GM18858 (cell line): ENCODE results near the gene AGMAT.

Experiments
- ATAC-seq: cut with Tn5 transposase; IDR thresholded peaks from one replicate; pipeline ENCODE4 v1.9.1; 2021; ENCODE audit not compliant: unreplicated experiment

AGMAT gene, protein sequence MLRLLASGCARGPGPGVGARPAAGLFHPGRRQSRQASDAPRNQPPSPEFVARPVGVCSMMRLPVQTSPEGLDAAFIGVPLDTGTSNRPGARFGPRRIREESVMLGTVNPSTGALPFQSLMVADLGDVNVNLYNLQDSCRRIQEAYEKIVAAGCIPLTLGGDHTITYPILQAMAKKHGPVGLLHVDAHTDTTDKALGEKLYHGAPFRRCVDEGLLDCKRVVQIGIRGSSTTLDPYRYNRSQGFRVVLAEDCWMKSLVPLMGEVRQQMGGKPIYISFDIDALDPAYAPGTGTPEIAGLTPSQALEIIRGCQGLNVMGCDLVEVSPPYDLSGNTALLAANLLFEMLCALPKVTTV

DNA sequence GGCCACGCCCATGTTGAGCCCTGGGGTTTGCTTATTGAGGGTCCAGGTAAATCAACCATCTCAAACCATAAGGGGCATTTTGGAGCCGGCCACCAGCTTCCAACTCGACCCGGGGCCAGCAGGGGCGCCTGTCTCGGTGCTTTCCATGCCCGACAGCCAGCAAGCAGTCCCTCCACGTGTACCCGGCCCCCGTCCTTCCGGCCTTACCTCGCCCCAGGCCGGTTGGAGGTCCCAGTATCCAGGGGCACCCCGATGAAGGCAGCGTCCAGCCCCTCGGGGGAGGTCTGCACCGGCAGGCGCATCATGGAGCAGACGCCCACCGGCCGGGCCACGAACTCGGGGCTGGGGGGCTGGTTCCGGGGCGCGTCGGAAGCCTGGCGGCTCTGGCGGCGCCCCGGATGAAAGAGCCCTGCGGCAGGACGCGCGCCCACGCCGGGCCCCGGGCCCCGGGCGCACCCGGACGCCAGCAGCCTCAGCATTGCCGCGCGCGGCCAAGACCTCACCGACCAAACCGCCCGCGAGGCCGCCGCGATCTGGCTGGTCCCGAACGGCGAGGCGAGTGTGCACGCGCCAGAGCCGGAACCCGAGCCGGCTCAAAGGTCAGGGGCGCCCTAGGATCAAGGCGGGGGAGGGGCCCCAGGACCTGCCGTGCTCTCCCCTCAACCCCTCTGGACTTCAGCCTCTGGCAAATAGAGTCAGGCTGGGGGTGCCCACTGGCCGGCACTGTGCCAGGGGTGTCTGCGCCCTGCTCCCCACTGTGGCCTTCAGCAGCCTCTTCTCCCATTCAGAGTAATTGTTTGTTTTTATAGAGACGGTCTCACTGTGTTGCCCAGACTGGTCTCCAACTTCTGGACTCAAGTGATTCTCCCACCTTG lies at the start of gene AGMAT:
Gene AGMAT, minus strand, starts transcription at position 563 of the 875 bp plus-strand sequence. Its CDS starts 84 bp downstream, at position 479.
- ATAC-seq: no peak

DNA sequence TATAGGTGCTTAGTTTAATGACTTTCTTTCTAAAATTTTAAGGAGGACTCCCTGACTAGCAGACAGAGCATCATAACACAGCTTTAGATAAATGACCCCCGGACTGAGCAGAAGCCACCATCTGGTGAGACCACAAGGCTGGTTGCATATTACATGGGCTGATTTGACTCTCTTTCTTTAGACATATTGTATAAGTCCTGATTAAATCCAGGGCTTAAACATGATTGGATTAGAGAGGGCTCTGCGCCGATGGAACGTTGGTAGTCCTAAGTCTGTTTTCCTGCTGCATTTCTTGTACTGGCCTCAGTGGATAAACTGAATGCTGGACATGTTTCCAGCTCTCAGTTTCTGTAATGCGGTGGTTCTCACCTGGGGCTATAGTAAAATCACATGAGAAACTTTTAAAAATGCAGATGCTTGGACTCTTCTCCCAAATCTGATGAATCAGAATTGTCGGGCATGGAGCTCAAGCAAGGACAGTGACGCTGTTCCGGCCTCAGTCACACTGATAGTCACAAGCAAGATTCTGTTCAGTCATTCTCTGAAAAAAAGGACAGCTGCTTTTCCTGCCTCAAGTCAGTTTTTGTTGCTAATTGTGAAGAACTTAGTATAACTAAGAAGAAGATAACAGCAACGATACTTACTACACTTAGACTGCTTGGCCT lies 49.0 kb upstream of the AGMAT start:
- no peak for ATAC-seq

DNA sequence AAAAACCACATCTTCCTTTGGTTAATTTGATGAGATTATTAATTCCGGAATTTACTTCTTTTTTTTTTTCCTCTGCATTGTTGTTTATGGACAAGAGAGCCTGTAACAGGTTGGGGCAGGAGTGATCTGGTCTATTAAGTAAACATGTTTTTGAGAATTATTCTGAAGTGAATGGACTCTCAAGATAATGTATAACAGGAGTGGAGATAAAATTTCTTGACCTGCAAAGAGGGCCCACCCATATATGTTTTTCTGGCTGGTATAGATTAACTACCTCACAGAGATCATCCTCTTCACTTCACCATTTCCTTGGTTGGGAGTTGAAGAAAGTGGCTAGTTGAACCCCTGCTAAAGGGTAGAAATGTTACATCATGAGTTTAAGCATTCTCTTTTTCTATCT lies 43.2 kb upstream of the AGMAT start:
- ATAC-seq: no peak

- no peak for ATAC-seq
Measured at GRCh38 chr1:15627343-15627988, 42.6 kb upstream of the AGMAT start.

GRCh38 chr1:15626269-15626950 lies 41.6 kb upstream of the AGMAT start:
- no peak for ATAC-seq

DNA sequence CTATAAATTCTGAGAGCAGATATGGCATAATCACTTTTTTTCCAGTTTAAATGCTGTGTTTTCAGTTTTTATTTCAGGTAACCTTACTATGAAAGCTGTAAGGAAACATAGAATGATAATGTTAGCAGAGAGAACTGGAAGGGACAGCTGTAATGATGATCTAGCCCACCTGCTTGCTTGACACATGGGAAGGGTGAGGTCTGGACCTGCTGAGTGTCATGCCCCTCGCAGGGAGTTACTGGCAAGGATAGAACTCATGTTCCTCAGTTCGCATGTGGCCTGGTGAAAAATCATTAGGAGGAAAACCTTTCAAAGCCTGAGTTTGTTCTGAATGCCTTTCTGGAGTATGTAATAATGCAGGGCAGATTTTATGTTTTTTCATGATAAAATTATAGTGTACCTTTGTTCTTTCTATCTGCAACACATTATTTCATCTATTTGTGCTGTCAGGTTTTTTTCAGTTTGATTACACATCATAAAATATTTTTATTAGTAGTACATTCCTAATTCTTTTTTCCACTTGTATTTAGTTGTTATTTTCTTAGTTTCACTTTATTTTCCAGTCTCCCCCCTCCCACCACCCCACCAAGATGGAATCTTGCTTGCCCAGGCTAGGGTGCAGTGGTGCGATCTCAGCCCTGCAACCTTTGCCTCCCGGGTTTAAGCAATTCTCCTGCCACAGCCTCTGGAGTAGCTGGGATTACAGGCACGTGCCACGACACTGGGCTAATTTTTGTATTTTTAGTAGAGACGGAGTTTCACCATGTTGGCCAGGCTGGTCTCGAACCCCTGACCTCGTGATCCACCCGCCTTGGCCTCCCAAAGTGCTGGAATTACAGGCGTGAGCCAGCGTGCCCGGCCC lies 40.4 kb upstream of the AGMAT start:
- no peak for ATAC-seq

- ATAC-seq: no peak
Measured at GRCh38 chr1:15624133-15624714, 39.4 kb upstream of the AGMAT start.

- no peak for ATAC-seq
Measured at GRCh38 chr1:15623435-15623834, 38.6 kb upstream of the AGMAT start.

GRCh38 chr1:15622712-15623373 lies 38.0 kb upstream of the AGMAT start:
- ATAC-seq: no peak

DNA sequence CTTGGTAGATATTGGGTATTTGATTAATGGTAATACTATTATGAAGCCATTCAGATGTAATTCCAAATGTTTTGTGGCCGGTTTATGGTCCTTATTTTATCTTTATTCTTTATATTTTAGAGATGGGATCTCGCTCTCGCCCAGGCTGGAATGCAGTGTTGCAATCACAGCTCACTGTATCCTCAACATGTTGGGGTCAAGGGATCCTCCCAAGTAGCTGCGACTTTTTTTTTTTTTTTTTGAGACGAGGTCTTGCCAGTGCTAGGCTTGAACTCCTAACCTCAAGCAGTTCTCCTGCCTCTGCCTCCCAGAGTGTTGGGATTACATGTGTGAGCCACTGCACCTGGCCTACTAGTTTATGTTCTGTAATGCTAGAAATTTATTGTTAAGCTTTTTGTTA lies 37.1 kb upstream of the AGMAT start:
- ATAC-seq: no peak

GRCh38 chr1:15620902-15621682 lies 36.2 kb upstream of the AGMAT start:
- no peak for ATAC-seq

- ATAC-seq: no peak
Measured at GRCh38 chr1:15620155-15620545, 35.3 kb upstream of the AGMAT start.

DNA sequence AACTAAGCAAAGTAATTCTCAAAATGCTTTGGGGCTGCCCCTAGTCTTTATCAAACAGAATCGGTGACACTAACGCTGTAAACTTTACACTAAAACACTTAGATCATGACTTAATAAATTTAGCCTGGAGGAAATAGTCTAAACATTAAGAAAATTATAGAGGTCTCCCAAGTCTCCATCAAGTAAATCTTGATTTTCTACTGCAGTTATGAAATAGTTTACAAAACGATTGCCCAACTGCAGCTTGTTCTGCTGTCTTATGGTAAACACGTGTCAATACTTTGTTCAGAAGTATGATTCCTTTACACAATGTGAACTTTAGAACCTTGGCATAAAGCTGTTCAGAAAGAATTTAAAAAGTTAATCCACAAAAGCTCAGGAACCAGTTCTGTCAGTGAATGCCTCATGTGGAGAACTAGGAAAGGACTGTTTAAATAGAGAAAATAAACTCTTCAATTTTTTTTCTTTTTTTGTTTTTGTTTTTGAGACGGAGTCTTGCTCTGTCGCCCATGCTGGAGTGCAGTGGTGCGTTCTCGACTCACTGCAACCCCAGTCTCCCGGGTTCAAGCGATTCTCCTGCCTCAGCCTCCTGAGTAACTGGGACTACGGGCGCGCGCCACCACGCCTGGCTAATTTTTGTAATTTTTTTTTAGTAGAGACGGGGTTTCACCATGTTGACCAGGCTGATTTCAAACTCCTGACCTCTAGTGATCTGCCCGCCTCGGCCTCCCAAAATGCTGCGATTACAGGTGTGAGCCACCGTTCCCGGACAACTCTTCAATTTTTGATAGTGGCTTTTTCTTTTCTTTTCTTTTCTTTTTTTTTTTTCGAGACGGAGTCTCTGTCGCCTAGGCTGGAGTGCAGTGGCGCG lies 34.0 kb upstream of the AGMAT start:
- no peak for ATAC-seq

GRCh38 chr1:15618077-15618654 lies 33.3 kb upstream of the AGMAT start:
- ATAC-seq: no peak

- peak; percentile 67 for ATAC-seq
Measured at GRCh38 chr1:15617173-15618076, 32.6 kb upstream of the AGMAT start, which contains the start of gene DDI2. Gene DDI2, plus strand, starts transcription at chr1:15617458. Its CDS starts 213 bp downstream, at chr1:15617671.
